ENCODE measurements around the gene OGFR. TPM values are rescaled to one million over a fixed set of nuclear protein-coding genes. Genes with fewer than 3 reads are reported as not detected.

Gene OGFR
- total RNA-seq, 1 experiment from 2014 or later: 31.0 TPM

- Mint-ChIP-seq H3K9me3 (ENCODE audit: unreplicated experiment) (no peaks in the 10 kb centered on the region), H3K4me1 (ENCODE audit: insufficient read depth, unreplicated experiment) (peaks cover 10% of the 10 kb centered on the region), H3K4me3 (ENCODE audit: unreplicated experiment) (no peak overlapping the region), H3K27ac (ENCODE audit: low read depth, unreplicated experiment) (no peak overlapping the region), H3K27me3 (ENCODE audit: insufficient read depth, unreplicated experiment) (no peaks in the 10 kb centered on the region), H3K36me3 (ENCODE audit: insufficient read depth, unreplicated experiment) (peaks cover 48% of the 10 kb centered on the region)
- ChIA-PET POLR2A (interaction anchor here (0.6 to 1.8 kb wide), 10 partner anchors 11 to 659 kb away, joined by 3 to 6 read pairs (median 3); partner anchors contain the start of gene MRGBP), CTCF (interaction anchor here (0.6 to 3.1 kb wide), 60 partner anchors 9 to 546 kb away, joined by 3 to 25 read pairs (median 4); partner anchors contain the start of genes COL9A3, SLCO4A1 and TCFL5)
- TF ChIP-seq, protein P1, sequence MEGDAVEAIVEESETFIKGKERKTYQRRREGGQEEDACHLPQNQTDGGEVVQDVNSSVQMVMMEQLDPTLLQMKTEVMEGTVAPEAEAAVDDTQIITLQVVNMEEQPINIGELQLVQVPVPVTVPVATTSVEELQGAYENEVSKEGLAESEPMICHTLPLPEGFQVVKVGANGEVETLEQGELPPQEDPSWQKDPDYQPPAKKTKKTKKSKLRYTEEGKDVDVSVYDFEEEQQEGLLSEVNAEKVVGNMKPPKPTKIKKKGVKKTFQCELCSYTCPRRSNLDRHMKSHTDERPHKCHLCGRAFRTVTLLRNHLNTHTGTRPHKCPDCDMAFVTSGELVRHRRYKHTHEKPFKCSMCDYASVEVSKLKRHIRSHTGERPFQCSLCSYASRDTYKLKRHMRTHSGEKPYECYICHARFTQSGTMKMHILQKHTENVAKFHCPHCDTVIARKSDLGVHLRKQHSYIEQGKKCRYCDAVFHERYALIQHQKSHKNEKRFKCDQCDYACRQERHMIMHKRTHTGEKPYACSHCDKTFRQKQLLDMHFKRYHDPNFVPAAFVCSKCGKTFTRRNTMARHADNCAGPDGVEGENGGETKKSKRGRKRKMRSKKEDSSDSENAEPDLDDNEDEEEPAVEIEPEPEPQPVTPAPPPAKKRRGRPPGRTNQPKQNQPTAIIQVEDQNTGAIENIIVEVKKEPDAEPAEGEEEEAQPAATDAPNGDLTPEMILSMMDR (IDR thresholded peaks at IDR 0.05; ENCODE audit: unreplicated experiment): peak; percentile 90
- intact Hi-C loops (cut with micrococcal nuclease): loop anchor here (5.0 kb wide), 1 partner anchor 141 kb away; no protein-coding TSS in a partner anchor
- peak; percentile 62 for DNase-seq (ENCODE audit: unreplicated experiment)
- BruUV-seq (replicated peaks): no TSS peak
Measured at GRCh38 chr20:62808211-62808865, 3.7 kb downstream of the OGFR start.

DNA sequence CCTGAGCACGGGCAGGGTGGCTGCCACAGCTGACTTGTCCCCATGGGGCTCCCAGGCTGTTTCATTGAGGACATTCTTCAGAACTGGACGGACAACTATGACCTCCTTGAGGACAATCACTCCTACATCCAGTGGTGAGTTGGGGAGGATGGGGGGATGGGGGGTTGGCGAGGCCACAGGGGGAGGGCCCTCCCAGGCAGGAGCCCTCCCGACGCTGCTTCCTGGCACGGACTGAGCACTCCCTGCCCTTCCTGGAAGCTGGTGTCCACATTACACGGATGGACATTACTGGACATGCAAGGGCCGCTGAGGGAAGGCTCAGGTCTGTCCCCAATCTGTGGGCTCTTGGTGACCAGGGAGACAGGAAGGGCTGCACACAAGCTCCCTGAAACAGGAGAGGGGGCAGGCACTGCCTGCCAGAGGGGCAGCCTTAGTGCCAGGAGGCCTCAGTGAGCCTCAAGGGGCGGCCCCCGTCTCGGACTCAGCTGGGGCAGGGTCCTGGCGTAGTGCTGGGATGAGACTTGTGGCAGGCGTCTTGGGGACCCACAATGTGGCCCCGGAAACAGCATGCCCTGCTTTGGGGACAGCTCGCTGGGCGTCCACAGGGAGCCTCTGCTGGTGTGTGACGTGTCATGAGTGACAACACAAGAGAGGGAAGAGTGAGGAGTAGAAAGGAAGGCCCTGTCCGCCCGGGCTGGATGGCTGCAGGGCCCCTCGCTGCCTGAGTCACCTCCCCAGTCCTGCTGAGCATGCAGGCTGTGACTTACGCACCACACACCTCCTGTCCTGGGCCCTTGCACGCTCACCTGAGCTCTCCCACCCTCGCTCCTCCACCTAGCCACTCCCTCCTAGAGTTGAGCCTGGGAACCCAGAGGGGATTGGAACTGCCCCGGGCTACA lies 5.1 kb downstream of the OGFR start:
- DNase-seq (ENCODE audit: unreplicated experiment): no peak
- POLR2A ChIA-PET: interaction anchor here (0.6 kb wide), 1 partner anchor 69 kb away, joined by 4 read pairs; no protein-coding TSS in a partner anchor
- peaks cover 40% of the 10 kb centered on the region for H3K36me3 Mint-ChIP-seq (ENCODE audit: insufficient read depth, unreplicated experiment)
- H3K27me3 Mint-ChIP-seq (ENCODE audit: insufficient read depth, unreplicated experiment): no peaks in the 10 kb centered on the region
- BruUV-seq (replicated peaks): no TSS peak
- no peak overlapping the region for H3K4me3 Mint-ChIP-seq (ENCODE audit: unreplicated experiment)
- TF ChIP-seq, protein P1 (IDR thresholded peaks at IDR 0.05; ENCODE audit: unreplicated experiment): no peak
- intact Hi-C loops (cut with micrococcal nuclease): loop anchor here (5.0 kb wide), 1 partner anchor 142 kb away; no protein-coding TSS in a partner anchor
- H3K9me3 Mint-ChIP-seq (ENCODE audit: unreplicated experiment): no peaks in the 10 kb centered on the region
- H3K27ac Mint-ChIP-seq (ENCODE audit: low read depth, unreplicated experiment): no peak overlapping the region
- CTCF ChIA-PET: interaction anchor here (0.6 to 3.1 kb wide), 17 partner anchors 9 to 509 kb away, joined by 3 to 25 read pairs (median 5); partner anchors contain the start of gene COL9A3
- H3K4me1 Mint-ChIP-seq (ENCODE audit: insufficient read depth, unreplicated experiment): peaks cover 10% of the 10 kb centered on the region

- no TSS peak for BruUV-seq (replicated peaks)
- peaks cover 37% of the 10 kb centered on the region for H3K36me3 Mint-ChIP-seq (ENCODE audit: insufficient read depth, unreplicated experiment)
- TF ChIP-seq, protein P1 (IDR thresholded peaks at IDR 0.05; ENCODE audit: unreplicated experiment): no peak
- H3K27ac Mint-ChIP-seq (ENCODE audit: low read depth, unreplicated experiment): no peak overlapping the region
- peaks cover 6% of the 10 kb centered on the region for H3K4me1 Mint-ChIP-seq (ENCODE audit: insufficient read depth, unreplicated experiment)
- POLR2A ChIA-PET: no interaction called here
- H3K9me3 Mint-ChIP-seq (ENCODE audit: unreplicated experiment): no peaks in the 10 kb centered on the region
- CTCF ChIA-PET: no interaction called here
- no peak overlapping the region for H3K4me3 Mint-ChIP-seq (ENCODE audit: unreplicated experiment)
- no peaks in the 10 kb centered on the region for H3K27me3 Mint-ChIP-seq (ENCODE audit: insufficient read depth, unreplicated experiment)
- no peak for DNase-seq (ENCODE audit: unreplicated experiment)
- intact Hi-C loops (cut with micrococcal nuclease): no loop called here
Measured at GRCh38 chr20:62811320-62811719, 6.7 kb downstream of the OGFR start.

- Mint-ChIP-seq H3K36me3 (ENCODE audit: insufficient read depth, unreplicated experiment) (peaks cover 37% of the 10 kb centered on the region), H3K4me1 (ENCODE audit: insufficient read depth, unreplicated experiment) (peaks cover 2% of the 10 kb centered on the region), H3K9me3 (ENCODE audit: unreplicated experiment) (no peaks in the 10 kb centered on the region), H3K27ac (ENCODE audit: low read depth, unreplicated experiment) (no peak overlapping the region), H3K4me3 (ENCODE audit: unreplicated experiment) (no peak overlapping the region), H3K27me3 (ENCODE audit: insufficient read depth, unreplicated experiment) (no peaks in the 10 kb centered on the region)
- BruUV-seq (replicated peaks): no TSS peak
- no peak for DNase-seq (ENCODE audit: unreplicated experiment)
- intact Hi-C loops (cut with micrococcal nuclease): no loop called here
- ChIA-PET CTCF (interaction anchor here (0.6 kb wide), 1 partner anchor 422 kb away, joined by 3 read pairs; no protein-coding TSS in a partner anchor), POLR2A (no interaction called here)
- TF ChIP-seq, protein P1 (IDR thresholded peaks at IDR 0.05; ENCODE audit: unreplicated experiment): no peak
Measured at GRCh38 chr20:62811720-62812119, 7.1 kb downstream of the OGFR start.
